ENCODE data around the gene PPP4R4. TPM values are rescaled to one million over a fixed set of nuclear protein-coding genes. Genes with fewer than 3 reads are reported as not detected.

The PPP4R4 gene
- total RNA-seq, 3 donors from 2014 or later = 0.13 TPM; not detected in 2

- DNase-seq = no peak
- Histone ChIP-seq H3K4me1 (ENCODE audit: low read depth) (no peaks in the 10 kb centered on the region), H3K4me3 (no peak overlapping the region), H3K9me3 (no peaks in the 10 kb centered on the region), H3K36me3 (ENCODE audit: low read depth) (no peaks in the 10 kb centered on the region)
- intact Hi-C loops (cut with DNase I, micrococcal nuclease) = no loop called here
- peak; percentile 51 for ATAC-seq
- TF ChIP-seq CTCF (IDR thresholded peaks at IDR 0.05) = no peak
Measured at GRCh38 chr14:94180655-94181271, 6.6 kb downstream of the PPP4R4 start.

GRCh38 chr14:94181835-94182234 lies 7.7 kb downstream of the PPP4R4 start:
- Histone ChIP-seq H3K4me3 (no peak overlapping the region), H3K9me3 (no peaks in the 10 kb centered on the region), H3K4me1 (ENCODE audit: low read depth) (no peaks in the 10 kb centered on the region), H3K36me3 (ENCODE audit: low read depth) (no peaks in the 10 kb centered on the region)
- intact Hi-C loops (cut with DNase I, micrococcal nuclease) = loop anchor here in 1 of 2 donors (2.0 kb wide), 1 partner anchor 47 kb away; no protein-coding TSS in a partner anchor
- ATAC-seq (no peak), DNase-seq (no peak)
- no peak for TF ChIP-seq CTCF (IDR thresholded peaks at IDR 0.05)

GRCh38 chr14:94192536-94192935 lies 18.4 kb downstream of the PPP4R4 start:
- no peak overlapping the region for H3K4me3 ChIP-seq
- ATAC-seq (no peak), DNase-seq (no peak)
- TF ChIP-seq CTCF (IDR thresholded peaks at IDR 0.05) = no peak
- intact Hi-C loops (cut with DNase I, micrococcal nuclease) = no loop called here
- H3K9me3 ChIP-seq = no peaks in the 10 kb centered on the region
- no peaks in the 10 kb centered on the region for H3K36me3 ChIP-seq (ENCODE audit: low read depth)
- H3K4me1 ChIP-seq (ENCODE audit: low read depth) = no peaks in the 10 kb centered on the region

- DNase-seq (no peak), ATAC-seq (no peak)
- Histone ChIP-seq H3K36me3 (ENCODE audit: low read depth) (no peaks in the 10 kb centered on the region), H3K4me3 (no peak overlapping the region), H3K9me3 (no peaks in the 10 kb centered on the region), H3K4me1 (ENCODE audit: low read depth) (no peaks in the 10 kb centered on the region)
- no peak for TF ChIP-seq CTCF (IDR thresholded peaks at IDR 0.05)
- intact Hi-C loops (cut with DNase I, micrococcal nuclease) = no loop called here
Measured at GRCh38 chr14:94193776-94194175, 19.7 kb downstream of the PPP4R4 start.

- ATAC-seq = no peak
- no peaks in the 10 kb centered on the region for H3K4me1 ChIP-seq (ENCODE audit: low read depth)
Measured at GRCh38 chr14:94196057-94196456, 21.9 kb downstream of the PPP4R4 start.

More at GRCh38 chr14:94196057-94196456, 21.9 kb downstream of the PPP4R4 start:
- Histone ChIP-seq H3K9me3 (no peaks in the 10 kb centered on the region), H3K4me3 (no peak overlapping the region), H3K36me3 (ENCODE audit: low read depth) (no peaks in the 10 kb centered on the region)
- DNase-seq = no peak
- no peak for TF ChIP-seq CTCF (IDR thresholded peaks at IDR 0.05)
- intact Hi-C loops (cut with DNase I, micrococcal nuclease) = no loop called here

Data from mucosa of descending colon (tissue), 3 donors.